Endothelial cell (in vitro differentiated cells): ENCODE data around the gene SYVN1. TPM values are rescaled to one million over a fixed set of nuclear protein-coding genes. Genes with fewer than 3 reads are reported as not detected.
A peak's percentile ranks its signal among the peaks of the same experiment; 100 is the strongest.

Experiments used
- DNase-seq: peaks from one replicate; pipeline ENCODE4 v3.0.0; 2021; ENCODE audit warnings: low spot score
- H3K27ac Mint-ChIP-seq: one replicate; pipeline ENCODE4 v1.8.0; 2021; ENCODE audit warnings: mixed read lengths, inconsistent platforms; ENCODE audit not compliant: unreplicated experiment
- H3K27me3 Mint-ChIP-seq: one replicate; pipeline ENCODE4 v1.8.0; 2021; ENCODE audit warnings: mild to moderate bottlenecking, moderate library complexity, mixed read lengths, inconsistent platforms; ENCODE audit not compliant: unreplicated experiment
- H3K36me3 Mint-ChIP-seq: one replicate; pipeline ENCODE4 v1.8.0; 2021; ENCODE audit warnings: mild to moderate bottlenecking, low read depth, mixed read lengths, inconsistent platforms; ENCODE audit not compliant: unreplicated experiment
- H3K4me1 Mint-ChIP-seq: one replicate; pipeline ENCODE4 v1.8.0; 2021; ENCODE audit warnings: mild to moderate bottlenecking, mixed read lengths, inconsistent platforms; ENCODE audit not compliant: unreplicated experiment
- H3K4me3 Mint-ChIP-seq: one replicate; pipeline ENCODE4 v1.8.0; 2021; ENCODE audit warnings: mild to moderate bottlenecking, mixed read lengths, inconsistent platforms; ENCODE audit not compliant: unreplicated experiment
- H3K9me3 Mint-ChIP-seq: one replicate; pipeline ENCODE4 v1.8.0; 2021; ENCODE audit warnings: mixed read lengths, inconsistent platforms; ENCODE audit not compliant: unreplicated experiment
- total RNA-seq: library from RNA; stranded (reverse); fragmentation: NEBNext Ultra II Directional; extraction: Animal tissue kit (Norgen Biotek cat#: 25700); gene quantifications from one replicate; pipeline ENCODE4 v1.2.1, GENCODE V29; 2021; ENCODE audit not compliant: unreplicated experiment
- TF ChIP-seq, protein P1 (sequence below): fragments of 200-600 bp; sonication (generic); IDR thresholded peaks from one replicate; pipeline ENCODE4 v1.5.0; 2021; ENCODE audit warnings: antibody characterized with exemption; ENCODE audit not compliant: unreplicated experiment

Gene SYVN1
- total RNA-seq, 1 donor from 2014 or later: 32.2 TPM

DNA sequence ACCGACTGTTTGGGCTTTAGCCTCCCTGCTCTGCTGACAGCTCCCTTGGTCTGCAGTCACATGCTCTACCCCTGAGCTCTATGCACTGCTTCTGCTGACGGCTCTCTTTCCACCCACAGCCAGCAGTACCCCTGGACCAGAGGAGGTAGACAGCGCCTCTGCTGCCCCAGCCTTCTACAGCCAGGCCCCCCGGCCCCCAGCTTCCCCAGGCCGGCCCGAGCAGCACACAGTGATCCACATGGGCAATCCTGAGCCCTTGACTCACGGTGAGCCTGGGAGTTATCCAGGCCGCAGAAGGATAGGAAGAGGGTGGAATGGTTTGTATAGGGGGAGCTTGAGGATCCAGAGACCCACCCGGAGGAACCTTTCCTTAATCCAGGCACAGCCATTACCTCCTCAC, 47.5 kb downstream of the SYVN1 start:
- Mint-ChIP-seq H3K27me3 (peaks cover 8% of the 10 kb centered on the region), H3K4me3 (no peak overlapping the region)
- TF ChIP-seq, protein P1, sequence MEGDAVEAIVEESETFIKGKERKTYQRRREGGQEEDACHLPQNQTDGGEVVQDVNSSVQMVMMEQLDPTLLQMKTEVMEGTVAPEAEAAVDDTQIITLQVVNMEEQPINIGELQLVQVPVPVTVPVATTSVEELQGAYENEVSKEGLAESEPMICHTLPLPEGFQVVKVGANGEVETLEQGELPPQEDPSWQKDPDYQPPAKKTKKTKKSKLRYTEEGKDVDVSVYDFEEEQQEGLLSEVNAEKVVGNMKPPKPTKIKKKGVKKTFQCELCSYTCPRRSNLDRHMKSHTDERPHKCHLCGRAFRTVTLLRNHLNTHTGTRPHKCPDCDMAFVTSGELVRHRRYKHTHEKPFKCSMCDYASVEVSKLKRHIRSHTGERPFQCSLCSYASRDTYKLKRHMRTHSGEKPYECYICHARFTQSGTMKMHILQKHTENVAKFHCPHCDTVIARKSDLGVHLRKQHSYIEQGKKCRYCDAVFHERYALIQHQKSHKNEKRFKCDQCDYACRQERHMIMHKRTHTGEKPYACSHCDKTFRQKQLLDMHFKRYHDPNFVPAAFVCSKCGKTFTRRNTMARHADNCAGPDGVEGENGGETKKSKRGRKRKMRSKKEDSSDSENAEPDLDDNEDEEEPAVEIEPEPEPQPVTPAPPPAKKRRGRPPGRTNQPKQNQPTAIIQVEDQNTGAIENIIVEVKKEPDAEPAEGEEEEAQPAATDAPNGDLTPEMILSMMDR: no peak

DNA sequence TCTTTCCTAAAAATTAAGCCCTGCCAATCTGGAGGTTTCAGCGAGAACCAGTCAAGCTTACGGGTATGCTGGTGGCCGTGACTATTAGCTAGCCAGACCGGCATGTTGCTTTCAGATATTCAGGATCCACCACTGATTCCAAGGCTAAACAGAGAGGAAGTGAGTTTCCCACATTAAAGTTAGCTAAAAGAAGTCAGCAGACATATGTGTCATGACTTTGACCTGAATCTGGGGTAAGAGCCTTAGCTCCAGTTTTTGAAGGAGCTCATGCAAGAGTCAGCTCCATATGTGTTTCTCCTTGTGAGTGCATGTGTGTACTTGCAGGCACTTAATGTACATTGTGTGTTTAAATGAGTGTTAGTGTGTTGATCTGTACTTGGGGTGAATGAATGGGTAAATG, 48.9 kb downstream of the SYVN1 start:
- Mint-ChIP-seq H3K4me1 (peaks cover 16% of the 10 kb centered on the region), H3K9me3 (no peaks in the 10 kb centered on the region), H3K27me3 (peaks cover 10% of the 10 kb centered on the region), H3K4me3 (peak overlapping the region; percentile 98), H3K27ac (peak overlapping the region; percentile 44), H3K36me3 (peaks cover 14% of the 10 kb centered on the region)
- TF ChIP-seq, protein P1: no peak
- DNase-seq: no peak

More for the DNA sequence above, 47.5 kb downstream of the SYVN1 start:
- Mint-ChIP-seq H3K36me3 (peaks cover 10% of the 10 kb centered on the region), H3K27ac (no peak overlapping the region), H3K9me3 (no peaks in the 10 kb centered on the region), H3K4me1 (peaks cover 16% of the 10 kb centered on the region)
- DNase-seq: no peak

DNA sequence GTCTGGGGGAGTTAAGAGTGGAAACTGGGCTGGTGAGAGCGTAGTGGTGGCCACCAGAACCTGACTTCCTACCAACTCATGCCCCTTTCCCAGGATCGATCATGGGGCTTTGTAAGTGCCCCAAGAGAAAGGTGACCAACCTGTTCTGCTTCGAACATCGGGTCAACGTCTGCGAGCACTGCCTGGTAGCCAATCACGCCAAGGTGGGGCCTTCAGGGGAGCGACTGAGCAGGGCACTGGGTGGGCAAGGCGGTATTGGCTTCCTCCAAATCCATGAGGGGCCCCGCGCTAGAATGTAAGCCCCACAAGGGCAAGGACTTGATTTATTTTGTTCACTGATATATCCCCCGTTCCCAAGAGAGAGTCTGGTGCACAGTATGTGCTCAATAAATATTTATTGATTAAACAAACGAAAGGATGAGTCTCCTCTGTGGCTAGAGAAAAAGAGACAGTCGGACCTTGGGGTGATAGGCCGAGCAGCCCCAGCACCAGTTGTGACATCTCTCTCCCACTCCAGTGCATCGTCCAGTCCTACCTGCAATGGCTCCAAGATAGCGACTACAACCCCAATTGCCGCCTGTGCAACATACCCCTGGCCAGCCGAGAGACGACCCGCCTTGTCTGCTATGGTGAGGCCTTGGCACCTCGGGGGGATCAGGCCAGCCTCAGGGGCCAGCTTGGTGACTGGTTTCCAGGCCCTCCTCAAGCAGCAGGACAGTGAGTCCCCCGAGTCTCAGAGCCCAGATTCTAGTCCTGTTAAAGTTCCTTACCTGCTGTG, 49.5 kb downstream of the SYVN1 start:
- no peaks in the 10 kb centered on the region for H3K9me3 Mint-ChIP-seq
- peaks cover 14% of the 10 kb centered on the region for H3K36me3 Mint-ChIP-seq
- peaks cover 16% of the 10 kb centered on the region for H3K4me1 Mint-ChIP-seq
- H3K27ac Mint-ChIP-seq: peak overlapping the region; percentile 87
- DNase-seq: no peak
- peaks cover 10% of the 10 kb centered on the region for H3K27me3 Mint-ChIP-seq
- TF ChIP-seq, protein P1: no peak
- H3K4me3 Mint-ChIP-seq: peak overlapping the region; percentile 98

DNA sequence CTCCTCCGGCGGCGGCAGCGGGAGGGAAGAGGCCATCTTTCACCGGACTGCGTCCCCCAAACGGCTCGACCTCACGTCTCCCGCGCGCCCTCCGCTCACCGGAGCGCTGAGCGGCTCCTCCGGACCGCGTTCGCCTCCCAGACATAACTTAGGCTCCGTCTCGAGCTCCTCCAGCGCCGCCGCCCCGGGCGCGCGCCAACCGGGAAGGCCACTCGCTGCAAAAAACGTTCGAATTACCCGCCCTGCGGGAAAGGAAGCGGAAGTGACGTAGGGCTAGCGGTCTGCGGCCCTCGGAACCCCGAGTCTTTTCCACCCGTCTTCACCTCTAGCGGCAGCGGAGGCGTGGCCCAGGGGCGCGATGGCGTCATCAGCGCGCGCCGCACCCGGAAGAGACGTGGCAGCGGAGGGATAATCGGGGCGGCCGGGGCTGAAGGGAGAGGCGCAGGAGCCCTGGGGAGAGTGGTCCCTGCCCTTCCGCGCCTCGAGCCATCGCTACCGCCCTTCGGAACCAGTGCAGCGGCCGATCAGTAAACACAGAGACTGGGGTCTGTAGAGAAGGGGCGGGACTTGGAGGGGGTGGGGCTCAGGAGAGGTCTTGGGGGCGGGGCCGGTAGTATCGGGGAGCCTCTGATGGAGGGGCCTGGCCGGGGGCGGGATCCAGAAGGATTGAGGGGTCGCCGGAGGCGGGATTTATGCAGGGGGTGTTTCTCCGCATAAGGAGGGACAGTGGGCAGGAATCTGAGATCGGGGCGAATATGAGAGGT, 50.3 kb downstream of the SYVN1 start, which contains the start of the genes CDCA5 and ZFPL1:
CDCA5 (minus strand) TSS at position 207 of the 764 bp plus-strand sequence; CDS start at position 145, 62 bp downstream.
ZFPL1 (plus strand) TSS at position 389 of the 764 bp plus-strand sequence. CDS start 477 bp downstream, outside the sequence.
- TF ChIP-seq, protein P1: no peak
- Mint-ChIP-seq H3K4me3 (peak within 1 kb of the TSS; percentile 98), H3K4me1 (peaks cover 16% of the 10 kb centered on the region), H3K9me3 (no peaks in the 10 kb centered on the region), H3K27ac (peak within 1 kb of the TSS; percentile 93), H3K36me3 (peaks cover 14% of the 10 kb centered on the region), H3K27me3 (peaks cover 10% of the 10 kb centered on the region)
- DNase-seq: peak; percentile 96
